ENCODE results near the gene KRTAP12-3. TPM values are rescaled to one million over a fixed set of nuclear protein-coding genes. Genes with fewer than 3 reads are reported as not detected.

Gene KRTAP12-3
- total RNA-seq, 1 donor from 2014 or later, result not detected

DNA sequence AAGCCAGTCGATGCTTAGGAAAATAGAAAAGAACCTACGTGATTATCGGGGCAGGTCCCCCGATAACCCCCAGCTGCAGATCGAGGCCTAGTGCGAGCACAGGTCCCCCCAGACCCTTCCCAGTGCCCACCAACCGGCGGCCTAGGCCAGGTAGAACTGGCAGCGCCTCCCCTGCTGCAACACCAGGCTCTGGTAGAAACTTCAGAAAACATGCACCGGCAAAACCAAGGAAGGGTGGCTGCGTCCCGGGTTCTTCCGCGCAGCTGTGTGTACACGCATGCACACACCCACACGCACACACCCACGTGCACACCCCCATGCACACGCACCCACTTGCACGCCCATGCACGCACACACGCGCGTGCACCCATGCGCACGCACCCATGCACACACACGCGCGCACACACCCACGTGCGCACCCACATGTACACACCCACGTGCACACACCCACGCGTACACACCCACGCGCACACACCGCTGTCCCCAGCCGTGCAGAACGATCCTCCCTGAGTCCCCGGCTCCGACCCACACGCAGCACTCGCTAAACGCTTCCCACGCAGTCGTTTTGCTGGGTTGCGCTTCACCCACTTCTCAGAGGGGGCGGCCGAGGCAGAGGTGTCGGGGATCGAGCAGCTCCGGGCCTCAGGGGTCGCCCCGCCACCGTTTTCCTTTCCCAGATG, 48.4 kb downstream of the KRTAP12-3 start:
- H3K4me3 Mint-ChIP-seq (ENCODE audit: unreplicated experiment), result no peak overlapping the region
- H3K27me3 Mint-ChIP-seq (ENCODE audit: low read depth, unreplicated experiment), result peaks cover 79% of the 10 kb centered on the region
- H3K9ac ChIP-seq (ENCODE audit: low read length), result no peak overlapping the region
- H3K4me3 ChIP-seq (ENCODE audit: insufficient read depth, low read depth, low read length), result no peak overlapping the region
- no peaks in the 10 kb centered on the region for H3K4me1 ChIP-seq (ENCODE audit: insufficient read depth, low read length)
- no peaks in the 10 kb centered on the region for H3K79me2 ChIP-seq (ENCODE audit: insufficient read depth, low read length)
- no peak overlapping the region for H3K4me2 ChIP-seq (ENCODE audit: low read length)
- H3K36me3 Mint-ChIP-seq (ENCODE audit: low read depth, unreplicated experiment), result no peaks in the 10 kb centered on the region
- H2AFZ ChIP-seq (ENCODE audit: low read depth, low read length), result no peak overlapping the region
- FAIRE-seq (no peak), DNase-seq (ENCODE audit: low read depth) (no peak)
- H3K27ac Mint-ChIP-seq (ENCODE audit: unreplicated experiment), result no peak overlapping the region
- no peaks in the 10 kb centered on the region for H4K20me1 ChIP-seq (ENCODE audit: insufficient read depth, low read length)
- no peak overlapping the region for H3K27ac ChIP-seq (ENCODE audit: low read depth, low read length)
- H3K36me3 ChIP-seq (ENCODE audit: insufficient read depth, low read length), result no peaks in the 10 kb centered on the region
- H3K9me3 ChIP-seq (ENCODE audit: insufficient read depth, low read depth, low read length), result no peaks in the 10 kb centered on the region
- peaks cover 47% of the 10 kb centered on the region for H3K27me3 ChIP-seq (ENCODE audit: insufficient read depth, low read length)
- H3K9me3 Mint-ChIP-seq (ENCODE audit: unreplicated experiment), result peaks cover 14% of the 10 kb centered on the region
- peaks cover 4% of the 10 kb centered on the region for H3K4me1 Mint-ChIP-seq (ENCODE audit: low read depth, unreplicated experiment)
- TF ChIP-seq EZH2 (IDR thresholded peaks at IDR 0.05; ENCODE audit: insufficient read depth, low read length), result peak; percentile 77
- TF ChIP-seq, protein P1, sequence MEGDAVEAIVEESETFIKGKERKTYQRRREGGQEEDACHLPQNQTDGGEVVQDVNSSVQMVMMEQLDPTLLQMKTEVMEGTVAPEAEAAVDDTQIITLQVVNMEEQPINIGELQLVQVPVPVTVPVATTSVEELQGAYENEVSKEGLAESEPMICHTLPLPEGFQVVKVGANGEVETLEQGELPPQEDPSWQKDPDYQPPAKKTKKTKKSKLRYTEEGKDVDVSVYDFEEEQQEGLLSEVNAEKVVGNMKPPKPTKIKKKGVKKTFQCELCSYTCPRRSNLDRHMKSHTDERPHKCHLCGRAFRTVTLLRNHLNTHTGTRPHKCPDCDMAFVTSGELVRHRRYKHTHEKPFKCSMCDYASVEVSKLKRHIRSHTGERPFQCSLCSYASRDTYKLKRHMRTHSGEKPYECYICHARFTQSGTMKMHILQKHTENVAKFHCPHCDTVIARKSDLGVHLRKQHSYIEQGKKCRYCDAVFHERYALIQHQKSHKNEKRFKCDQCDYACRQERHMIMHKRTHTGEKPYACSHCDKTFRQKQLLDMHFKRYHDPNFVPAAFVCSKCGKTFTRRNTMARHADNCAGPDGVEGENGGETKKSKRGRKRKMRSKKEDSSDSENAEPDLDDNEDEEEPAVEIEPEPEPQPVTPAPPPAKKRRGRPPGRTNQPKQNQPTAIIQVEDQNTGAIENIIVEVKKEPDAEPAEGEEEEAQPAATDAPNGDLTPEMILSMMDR (IDR thresholded peaks at IDR 0.05; ENCODE audit: insufficient read depth, low read depth, low read length), result no peak

DNA sequence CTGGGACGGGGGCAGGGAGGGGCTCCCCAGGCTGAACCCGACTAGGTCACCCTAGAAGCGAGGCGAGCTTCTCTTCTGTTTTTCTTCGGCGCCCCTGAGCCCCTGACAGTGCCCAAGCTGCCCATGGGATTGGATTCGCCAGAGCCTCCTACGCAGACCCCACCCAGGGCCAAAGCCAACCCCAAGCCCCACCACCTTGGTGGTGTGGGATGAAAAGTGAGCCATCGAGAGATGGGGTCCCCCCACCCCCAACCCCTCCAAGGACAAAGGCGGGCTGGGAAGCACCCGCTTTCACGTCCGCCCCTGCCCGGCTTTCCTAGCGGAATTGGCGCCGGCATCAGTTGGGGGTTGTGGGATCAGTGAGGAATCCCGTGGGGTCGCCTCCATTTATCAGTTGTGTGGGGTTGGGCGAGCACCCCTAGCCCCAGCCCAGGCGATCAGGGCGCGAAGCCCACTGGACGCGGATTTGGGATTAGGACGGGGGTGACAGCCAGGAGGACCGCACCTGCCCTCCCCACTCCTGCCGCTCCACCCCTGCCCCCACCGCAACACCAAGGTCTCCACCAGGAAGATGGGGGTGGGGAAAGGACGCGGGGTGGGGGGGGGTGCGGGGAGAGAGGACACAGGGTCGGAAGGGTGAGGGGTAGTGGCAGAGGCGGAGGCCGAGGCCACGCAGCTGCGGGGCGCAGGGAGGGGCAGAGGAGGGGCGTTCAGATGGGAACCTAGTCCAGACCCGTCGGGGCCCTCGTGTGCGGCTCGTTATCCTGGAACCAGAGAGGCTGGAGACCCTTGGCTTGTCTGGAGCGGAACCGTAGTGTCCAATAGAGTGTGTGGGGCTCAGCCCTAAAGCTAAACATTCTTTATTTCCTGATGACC, 49.2 kb downstream of the KRTAP12-3 start:
- peaks cover 4% of the 10 kb centered on the region for H3K4me1 Mint-ChIP-seq (ENCODE audit: low read depth, unreplicated experiment)

More for the DNA sequence above, 49.2 kb downstream of the KRTAP12-3 start:
- TF ChIP-seq, protein P1 (IDR thresholded peaks at IDR 0.05; ENCODE audit: insufficient read depth, low read depth, low read length), result no peak
- peak; percentile 65 for TF ChIP-seq EZH2 (IDR thresholded peaks at IDR 0.05; ENCODE audit: insufficient read depth, low read length)
- Mint-ChIP-seq H3K27me3 (ENCODE audit: low read depth, unreplicated experiment) (peaks cover 76% of the 10 kb centered on the region), H3K9me3 (ENCODE audit: unreplicated experiment) (peaks cover 13% of the 10 kb centered on the region), H3K36me3 (ENCODE audit: low read depth, unreplicated experiment) (no peaks in the 10 kb centered on the region), H3K4me3 (ENCODE audit: unreplicated experiment) (no peak overlapping the region), H3K27ac (ENCODE audit: unreplicated experiment) (no peak overlapping the region)
- H3K4me1 ChIP-seq (ENCODE audit: insufficient read depth, low read length), result no peaks in the 10 kb centered on the region
- no peaks in the 10 kb centered on the region for H3K36me3 ChIP-seq (ENCODE audit: insufficient read depth, low read length)
- H3K79me2 ChIP-seq (ENCODE audit: insufficient read depth, low read length), result no peaks in the 10 kb centered on the region
- FAIRE-seq, result no peak
- no peaks in the 10 kb centered on the region for H4K20me1 ChIP-seq (ENCODE audit: insufficient read depth, low read length)
- no peaks in the 10 kb centered on the region for H3K9me3 ChIP-seq (ENCODE audit: insufficient read depth, low read depth, low read length)
- H3K4me3 ChIP-seq (ENCODE audit: insufficient read depth, low read depth, low read length), result no peak overlapping the region
- H3K4me2 ChIP-seq (ENCODE audit: low read length), result no peak overlapping the region
- H3K9ac ChIP-seq (ENCODE audit: low read length), result no peak overlapping the region
- no peak overlapping the region for H3K27ac ChIP-seq (ENCODE audit: low read depth, low read length)
- no peak overlapping the region for H2AFZ ChIP-seq (ENCODE audit: low read depth, low read length)
- DNase-seq (ENCODE audit: low read depth), result no peak
- H3K27me3 ChIP-seq (ENCODE audit: insufficient read depth, low read length), result peaks cover 43% of the 10 kb centered on the region

Other genes starting within 250 kb of the KRTAP12-3 start
- 5.2 and 5.6 TPM in 2 replicates for gene LRRC3, start 202.4 kb upstream of the KRTAP12-3 start, total RNA-seq
- gene KRTAP10-1, start 117.7 kb upstream of the KRTAP12-3 start, total RNA-seq, result not detected in 2 replicates
- gene KRTAP10-2, start 106.4 kb upstream of the KRTAP12-3 start, total RNA-seq, result not detected in 2 replicates
- gene KRTAP10-3, start 99.1 kb upstream of the KRTAP12-3 start, total RNA-seq, result not detected in 2 replicates
- not detected in 2 replicates for gene KRTAP10-4, start 84.2 kb upstream of the KRTAP12-3 start, total RNA-seq
- gene KRTAP10-5, start 77.3 kb upstream of the KRTAP12-3 start, total RNA-seq, result not detected in 2 replicates
- not detected in 2 replicates for gene KRTAP10-6, start 65.4 kb upstream of the KRTAP12-3 start, total RNA-seq
- gene KRTAP10-7, start 57.3 kb upstream of the KRTAP12-3 start, total RNA-seq, result not detected in 2 replicates
- not detected in 2 replicates for gene KRTAP10-8, start 45.9 kb upstream of the KRTAP12-3 start, total RNA-seq
- gene KRTAP10-9, start 30.8 kb upstream of the KRTAP12-3 start, total RNA-seq, result not detected in 2 replicates
- not detected in 2 replicates for gene KRTAP10-10, start 20.6 kb upstream of the KRTAP12-3 start, total RNA-seq
- gene KRTAP10-11, start 11.5 kb upstream of the KRTAP12-3 start, total RNA-seq, result not detected in 2 replicates
- gene KRTAP12-4, start 3.3 kb upstream of the KRTAP12-3 start, total RNA-seq, result not detected in 2 replicates
- not detected in 2 replicates for gene KRTAP12-2, start 9.0 kb downstream of the KRTAP12-3 start, total RNA-seq
- gene KRTAP12-1, start 24.2 kb downstream of the KRTAP12-3 start, total RNA-seq, result not detected in 2 replicates
- not detected in 2 replicates for gene KRTAP10-12, start 39.2 kb downstream of the KRTAP12-3 start, total RNA-seq
- gene TSPEAR, start 53.6 kb downstream of the KRTAP12-3 start, total RNA-seq, result not detected in 2 replicates
- gene UBE2G2, start 143.9 kb downstream of the KRTAP12-3 start, total RNA-seq, result 63.8 and 74.5 TPM in 2 replicates
- gene SUMO3, start 160.1 kb downstream of the KRTAP12-3 start, total RNA-seq, result 72.7 and 83.5 TPM in 2 replicates
- gene PTTG1IP, start 215.8 kb downstream of the KRTAP12-3 start, total RNA-seq, result 208 and 240 TPM in 2 replicates

Data from astrocyte (in vitro differentiated cells and primary cell).